Measurements from ENCODE around the gene AK6. TPM values are rescaled to one million over a fixed set of nuclear protein-coding genes. Genes with fewer than 3 reads are reported as not detected.

Gene AK6
- total RNA-seq, 4 donors from 2014 or later, result 22.3 to 64.2 (median 30.7) TPM

DNA sequence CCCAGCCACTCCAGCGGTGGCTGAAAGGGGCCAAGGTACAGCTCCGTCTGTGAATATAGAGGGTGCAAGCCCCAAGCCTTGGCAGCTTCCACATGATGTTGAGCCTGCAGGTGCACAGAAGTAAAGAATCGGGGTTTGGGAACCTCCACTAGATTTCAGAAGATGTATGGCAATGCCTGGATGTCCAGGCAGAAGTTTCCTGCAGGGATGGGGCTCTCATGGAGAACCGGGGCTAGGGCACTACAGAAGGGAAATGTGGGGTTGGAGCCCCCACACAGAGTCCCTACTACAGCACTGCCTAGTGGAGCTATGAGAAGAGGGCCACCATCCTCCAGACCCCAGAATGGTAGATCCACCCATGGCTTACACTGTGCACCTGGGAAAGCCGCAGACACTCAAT, 59.9 kb downstream of the AK6 start:
- TF ChIP-seq, protein P1, sequence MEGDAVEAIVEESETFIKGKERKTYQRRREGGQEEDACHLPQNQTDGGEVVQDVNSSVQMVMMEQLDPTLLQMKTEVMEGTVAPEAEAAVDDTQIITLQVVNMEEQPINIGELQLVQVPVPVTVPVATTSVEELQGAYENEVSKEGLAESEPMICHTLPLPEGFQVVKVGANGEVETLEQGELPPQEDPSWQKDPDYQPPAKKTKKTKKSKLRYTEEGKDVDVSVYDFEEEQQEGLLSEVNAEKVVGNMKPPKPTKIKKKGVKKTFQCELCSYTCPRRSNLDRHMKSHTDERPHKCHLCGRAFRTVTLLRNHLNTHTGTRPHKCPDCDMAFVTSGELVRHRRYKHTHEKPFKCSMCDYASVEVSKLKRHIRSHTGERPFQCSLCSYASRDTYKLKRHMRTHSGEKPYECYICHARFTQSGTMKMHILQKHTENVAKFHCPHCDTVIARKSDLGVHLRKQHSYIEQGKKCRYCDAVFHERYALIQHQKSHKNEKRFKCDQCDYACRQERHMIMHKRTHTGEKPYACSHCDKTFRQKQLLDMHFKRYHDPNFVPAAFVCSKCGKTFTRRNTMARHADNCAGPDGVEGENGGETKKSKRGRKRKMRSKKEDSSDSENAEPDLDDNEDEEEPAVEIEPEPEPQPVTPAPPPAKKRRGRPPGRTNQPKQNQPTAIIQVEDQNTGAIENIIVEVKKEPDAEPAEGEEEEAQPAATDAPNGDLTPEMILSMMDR (IDR thresholded peaks at IDR 0.05; ENCODE audit: low read depth), result no peak

DNA sequence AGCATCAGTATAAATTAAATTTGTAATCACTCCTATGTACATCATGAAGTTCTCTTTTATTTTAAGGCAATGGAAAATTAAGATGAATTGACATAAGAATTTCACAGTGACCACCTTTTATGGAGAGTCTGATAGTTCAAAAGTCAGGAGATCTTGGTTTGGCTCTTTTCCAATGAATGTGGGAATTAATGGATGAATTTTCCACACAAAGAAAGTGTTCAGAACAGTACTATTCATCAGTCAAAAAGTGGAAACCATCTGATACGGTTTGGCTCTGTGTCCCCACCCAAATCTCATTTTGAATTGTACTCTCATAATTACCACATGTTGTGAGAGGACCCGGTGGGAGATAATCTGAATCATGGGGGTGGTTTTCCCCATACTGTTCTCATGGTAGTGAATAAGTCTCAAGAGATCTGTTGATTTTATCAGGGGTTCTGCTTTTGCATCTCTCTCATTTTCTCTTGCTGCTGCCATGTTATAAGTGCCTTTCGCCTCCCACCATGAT, 61.2 kb downstream of the AK6 start:
- TF ChIP-seq, protein P1 (IDR thresholded peaks at IDR 0.05; ENCODE audit: low read depth), result no peak

DNA sequence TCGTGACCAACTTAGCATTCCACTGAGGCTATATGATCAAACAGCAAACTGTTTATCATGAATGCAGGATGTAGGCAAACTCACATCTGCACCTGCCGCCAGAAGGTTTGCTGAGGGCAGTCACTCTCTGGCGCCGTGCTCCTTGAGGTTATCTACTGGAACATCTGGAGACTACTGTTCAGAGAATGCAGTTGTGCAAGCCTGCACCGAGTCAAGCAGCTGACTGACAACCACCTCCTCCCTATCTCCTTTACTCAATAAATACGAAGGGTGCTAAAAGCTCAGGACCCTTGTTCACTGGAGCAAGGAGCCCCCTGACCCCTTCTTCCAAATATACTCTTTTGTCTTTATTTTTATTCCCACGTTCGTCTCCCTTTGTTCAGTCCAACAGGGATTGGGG, 63.8 kb downstream of the AK6 start:
- TF ChIP-seq, protein P1 (IDR thresholded peaks at IDR 0.05; ENCODE audit: low read depth), result no peak

Other genes starting within 250 kb of the AK6 start
- 1 to 10 TPM; 2.8 to 8.6 (median 5.6) TPM for gene CCNB1, start 202.4 kb downstream of the AK6 start, total RNA-seq
- 1 to 10 TPM; 1.5 to 3.8 (median 2.5) TPM for gene CENPH, start 179.9 kb downstream of the AK6 start, total RNA-seq
- gene CDK7, start 134.6 kb downstream of the AK6 start, total RNA-seq, result 10 to 100 TPM in 3 of 4 donors, 1 to 10 TPM in 1; 7.3 to 18.5 (median 16.0) TPM
- 10 to 100 TPM in 1 of 4 donors, 1 to 10 TPM in 3; 7.2 to 11.1 (median 9.0) TPM for gene CCDC125, start 36.7 kb downstream of the AK6 start, total RNA-seq
- 10 to 100 TPM; 36.5 to 71.3 (median 45.1) TPM for gene TAF9, start within 50 bp of the AK6 start, total RNA-seq
- gene RAD17, start 298 bp upstream of the AK6 start, total RNA-seq, result 10 to 100 TPM; 13.8 to 23.5 (median 17.5) TPM
- under 1 TPM; 0.34 to 0.49 (median 0.41) TPM for gene MARVELD2, start 45.6 kb upstream of the AK6 start, total RNA-seq
- 1 to 10 TPM in 3 of 4 donors, under 1 TPM in 1; 0.44 to 3.4 (median 2.8) TPM for gene OCLN, start 123.3 kb upstream of the AK6 start, total RNA-seq
- 10 to 100 TPM; 10.4 to 28.9 (median 16.5) TPM for gene GTF2H2C, start 190.7 kb upstream of the AK6 start, total RNA-seq

Data from subcutaneous adipose tissue (tissue), 4 donors.